Hepatocyte (in vitro differentiated cells): ENCODE measurements around the gene DPPA4. TPM values are rescaled to one million over a fixed set of nuclear protein-coding genes. Genes with fewer than 3 reads are reported as not detected.

Source experiments
- DNase-seq: peaks from one replicate; pipeline ENCODE4 v3.0.0-alpha.2; 2016; ENCODE audit warnings: low spot score
- H2AFZ ChIP-seq: fragments of 200-600 bp; sonication (generic); 2 replicates; pipeline ENCODE4 v1.6.0; 2016; ENCODE audit warnings: antibody characterized with exemption, mild to moderate bottlenecking
- H3K27ac ChIP-seq: fragments of 200-600 bp; sonication (generic); 2 replicates; pipeline ENCODE4 v1.5.1; 2016; ENCODE audit warnings: mild to moderate bottlenecking
- H3K27me3 ChIP-seq: fragments of 200-600 bp; sonication (generic); 2 replicates; pipeline ENCODE4 v1.6.1; 2016
- H3K36me3 ChIP-seq: fragments of 200-600 bp; sonication (generic); replicated peaks from 2 replicates; pipeline ENCODE4 v1.5.1; 2016; ENCODE audit warnings: low read depth; ENCODE audit not compliant: insufficient read depth
- H3K4me1 ChIP-seq: fragments of 200-600 bp; sonication (generic); 2 replicates; pipeline ENCODE4 v1.5.1; 2016; ENCODE audit warnings: mild to moderate bottlenecking, moderate library complexity; ENCODE audit not compliant: insufficient read depth
- H3K4me2 ChIP-seq: fragments of 200-600 bp; sonication (generic); 2 replicates; pipeline ENCODE4 v1.6.0; 2016
- H3K4me3 ChIP-seq: fragments of 200-600 bp; sonication (generic); 2 replicates; pipeline ENCODE4 v1.5.1; 2016; ENCODE audit warnings: mild to moderate bottlenecking
- H3K79me2 ChIP-seq: fragments of 200-600 bp; sonication (generic); 2 replicates; pipeline ENCODE4 v1.6.0; 2017; ENCODE audit warnings: mild to moderate bottlenecking
- H3K9me2 ChIP-seq: fragments of 200-600 bp; sonication (generic); replicated peaks from 2 replicates; pipeline ENCODE4 v1.6.0; 2017; ENCODE audit warnings: mild to moderate bottlenecking; ENCODE audit not compliant: insufficient read depth
- H3K9me3 ChIP-seq: fragments of 200-600 bp; sonication (generic); 2 replicates; pipeline ENCODE4 v1.5.1; 2016; ENCODE audit warnings: low read depth, mild to moderate bottlenecking
- H4K20me1 ChIP-seq: fragments of 200-600 bp; sonication (generic); 2 replicates; pipeline ENCODE4 v1.6.0; 2016; ENCODE audit warnings: mild to moderate bottlenecking; ENCODE audit not compliant: insufficient read depth, poor library complexity, severe bottlenecking
- EZH2 ChIP-seq: fragments of 200-600 bp; sonication (generic); IDR thresholded peaks from 2 replicates; pipeline ENCODE4 v1.6.1; 2016; ENCODE audit warnings: antibody characterized with exemption, mild to moderate bottlenecking, borderline replicate concordance
- EZH2phosphoT487 ChIP-seq: fragments of 200-600 bp; sonication (generic); IDR thresholded peaks from one replicate; pipeline ENCODE4 v1.6.1; 2018; ENCODE audit warnings: antibody characterized with exemption, mild to moderate bottlenecking, low read depth, moderate library complexity; ENCODE audit not compliant: unreplicated experiment, severe bottlenecking
- WGBS: methylation state at CpG from one replicate; pipeline ENCODE4 v1.1.6; 2016; ENCODE audit warnings: low lambda C conversion rate; ENCODE audit errors: missing lambda C conversion rate; 5-methylcytosine and 5-hydroxymethylcytosine counted together
- polyA plus RNA-seq: library from polyadenylated mRNA; unstranded; fragments of >200 nt; fragmentation: Nextera tagmentation; extraction: Ambion mirVana; gene quantifications from 2 replicates; pipeline ENCODE4 v1.2.1, GENCODE V29; 2016
- total RNA-seq: library from RNA; depleted of rRNA; stranded (reverse); fragments of >200 nt; gene quantifications from 2 replicates; pipeline ENCODE4 v1.2.3, GENCODE V29; 2014
- TF ChIP-seq, protein P1 (sequence below): fragments of 200-600 bp; sonication (generic); IDR thresholded peaks from 2 replicates; pipeline ENCODE4 v1.5.1; 2016; ENCODE audit warnings: antibody characterized with exemption, mild to moderate bottlenecking; ENCODE audit not compliant: poor library complexity

The DPPA4 gene
- total and polyA plus RNA-seq, 2 experiments from 2014 or later: 4.3 to 11.4 TPM

DNA sequence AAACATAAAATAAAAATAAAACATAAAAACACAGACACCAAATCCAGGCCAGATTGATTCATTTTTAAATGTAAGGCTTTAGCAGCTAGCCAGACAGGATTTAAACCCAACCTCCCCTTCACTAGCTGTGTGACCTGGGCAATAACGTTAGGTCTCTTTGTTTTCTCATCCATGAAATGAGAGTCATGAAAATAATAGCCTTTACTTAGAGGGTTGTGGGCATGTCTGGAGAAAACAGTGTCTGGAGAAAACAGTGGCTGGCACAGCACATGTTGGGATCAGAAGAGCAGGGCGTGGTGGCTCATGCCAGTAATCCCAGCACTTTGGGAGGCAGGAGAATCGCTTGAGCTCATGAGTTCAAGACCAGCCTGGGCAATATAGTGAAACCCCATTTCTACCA is 1.9 kb upstream of the DPPA4 start:
- Histone ChIP-seq H3K4me2 (no peak overlapping the region), H3K9me2 (no peaks in the 10 kb centered on the region), H3K4me1 (no peaks in the 10 kb centered on the region), H3K79me2 (peaks cover 2% of the 10 kb centered on the region), H3K27ac (no peak overlapping the region), H4K20me1 (no peaks in the 10 kb centered on the region), H3K9me3 (no peaks in the 10 kb centered on the region), H3K27me3 (no peaks in the 10 kb centered on the region), H2AFZ (no peak overlapping the region), H3K36me3 (no peaks in the 10 kb centered on the region), H3K4me3 (no peak overlapping the region)
- TF ChIP-seq EZH2phosphoT487: no peak
- TF ChIP-seq EZH2: no peak
- TF ChIP-seq, protein P1, sequence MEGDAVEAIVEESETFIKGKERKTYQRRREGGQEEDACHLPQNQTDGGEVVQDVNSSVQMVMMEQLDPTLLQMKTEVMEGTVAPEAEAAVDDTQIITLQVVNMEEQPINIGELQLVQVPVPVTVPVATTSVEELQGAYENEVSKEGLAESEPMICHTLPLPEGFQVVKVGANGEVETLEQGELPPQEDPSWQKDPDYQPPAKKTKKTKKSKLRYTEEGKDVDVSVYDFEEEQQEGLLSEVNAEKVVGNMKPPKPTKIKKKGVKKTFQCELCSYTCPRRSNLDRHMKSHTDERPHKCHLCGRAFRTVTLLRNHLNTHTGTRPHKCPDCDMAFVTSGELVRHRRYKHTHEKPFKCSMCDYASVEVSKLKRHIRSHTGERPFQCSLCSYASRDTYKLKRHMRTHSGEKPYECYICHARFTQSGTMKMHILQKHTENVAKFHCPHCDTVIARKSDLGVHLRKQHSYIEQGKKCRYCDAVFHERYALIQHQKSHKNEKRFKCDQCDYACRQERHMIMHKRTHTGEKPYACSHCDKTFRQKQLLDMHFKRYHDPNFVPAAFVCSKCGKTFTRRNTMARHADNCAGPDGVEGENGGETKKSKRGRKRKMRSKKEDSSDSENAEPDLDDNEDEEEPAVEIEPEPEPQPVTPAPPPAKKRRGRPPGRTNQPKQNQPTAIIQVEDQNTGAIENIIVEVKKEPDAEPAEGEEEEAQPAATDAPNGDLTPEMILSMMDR: no peak
- 62% methylated on average over 3 of the region's 3 CpGs for WGBS
- no peak for DNase-seq

DNA sequence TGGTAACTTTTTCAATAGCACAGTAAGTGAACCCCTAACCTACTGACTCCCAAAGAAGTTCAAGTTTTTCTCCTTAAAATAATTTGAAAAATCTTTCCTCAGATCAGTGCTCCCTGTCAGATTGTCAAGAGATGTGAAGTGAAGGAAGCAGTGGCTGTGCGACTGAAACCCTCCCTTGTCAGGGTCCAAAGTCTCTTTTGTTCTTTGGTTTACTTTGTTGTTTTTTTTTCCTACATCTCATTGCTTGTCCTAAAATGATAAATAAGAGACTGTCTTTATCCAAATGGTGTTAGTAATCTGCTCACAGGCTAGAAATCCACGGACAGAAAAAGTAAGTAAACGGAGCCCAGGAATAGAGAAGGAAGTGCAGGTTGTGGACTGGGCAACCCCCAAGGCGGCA is 976 bp upstream of the DPPA4 start:
- no peak overlapping the region for H2AFZ ChIP-seq
- DNase-seq: no peak
- WGBS: 44% methylated on average over 4 of the region's 4 CpGs
- H4K20me1 ChIP-seq: no peaks in the 10 kb centered on the region
- H3K79me2 ChIP-seq: peaks cover 2% of the 10 kb centered on the region
- H3K36me3 ChIP-seq: no peaks in the 10 kb centered on the region
- H3K27ac ChIP-seq: no peak overlapping the region
- no peaks in the 10 kb centered on the region for H3K9me2 ChIP-seq
- TF ChIP-seq, protein P1: no peak
- TF ChIP-seq EZH2phosphoT487 (no peak), EZH2 (no peak)
- no peak overlapping the region for H3K4me3 ChIP-seq
- H3K27me3 ChIP-seq: no peaks in the 10 kb centered on the region
- H3K4me2 ChIP-seq: peak overlapping the region; percentile 38
- no peaks in the 10 kb centered on the region for H3K4me1 ChIP-seq
- H3K9me3 ChIP-seq: no peaks in the 10 kb centered on the region

DNA sequence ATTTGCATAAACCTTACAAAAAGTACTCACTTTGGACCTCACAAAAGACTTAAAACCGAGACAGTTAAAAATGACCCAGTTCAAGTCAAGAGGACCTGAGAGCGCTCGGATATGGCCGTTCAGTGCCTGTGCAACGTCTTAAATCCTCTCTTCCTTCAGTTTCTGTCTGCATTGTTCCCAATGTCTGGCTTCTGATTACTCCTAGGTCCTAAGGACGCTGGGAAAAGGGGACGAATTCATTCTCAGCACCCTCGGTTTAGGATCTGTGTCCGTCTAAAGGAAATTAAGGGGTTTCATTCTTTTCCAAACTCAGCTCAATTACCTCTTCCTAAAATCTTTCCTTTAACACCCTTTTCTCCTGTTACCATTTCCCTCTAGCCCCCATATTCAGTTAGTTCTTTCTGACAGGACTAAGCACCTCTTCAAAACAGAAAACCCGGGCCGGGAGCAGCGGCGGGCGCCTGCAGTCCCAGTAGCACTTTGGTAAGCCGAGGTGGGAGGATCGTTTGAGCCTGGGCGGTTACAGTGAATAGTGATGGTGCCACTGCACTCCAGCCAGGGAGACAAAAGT is 970 bp downstream of the DPPA4 start:
- TF ChIP-seq EZH2phosphoT487: no peak
- TF ChIP-seq, protein P1: no peak
- TF ChIP-seq EZH2: no peak
- Histone ChIP-seq H3K4me3 (peak overlapping the region; percentile 37), H3K9me3 (no peaks in the 10 kb centered on the region), H3K27ac (peak overlapping the region; percentile 38), H3K9me2 (no peaks in the 10 kb centered on the region), H3K4me2 (peak overlapping the region; percentile 77), H3K79me2 (peaks cover 2% of the 10 kb centered on the region), H3K4me1 (no peaks in the 10 kb centered on the region), H2AFZ (peak overlapping the region; percentile 90), H3K27me3 (no peaks in the 10 kb centered on the region), H4K20me1 (no peaks in the 10 kb centered on the region), H3K36me3 (no peaks in the 10 kb centered on the region)
- DNase-seq: peak; percentile 59
- 5% methylated on average over 17 of the region's 17 CpGs for WGBS

DNA sequence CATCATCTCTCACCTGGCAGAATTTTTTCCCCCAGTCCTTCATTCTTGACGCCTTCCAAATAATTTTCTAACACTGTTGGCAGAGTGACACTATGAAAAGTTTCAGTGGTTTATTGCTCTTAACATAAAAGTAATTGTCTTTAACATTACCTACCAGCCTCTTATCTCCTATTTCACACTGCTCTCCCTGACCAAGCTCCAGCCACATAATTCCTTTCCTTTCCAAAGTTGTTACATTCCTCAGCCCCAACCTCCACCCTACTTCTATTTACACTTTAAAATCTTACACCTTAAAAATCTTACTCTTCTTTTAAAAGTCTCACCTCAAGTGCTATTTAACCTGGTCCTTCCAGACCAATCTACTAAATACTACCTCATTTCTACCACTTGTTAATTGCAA is 2.8 kb downstream of the DPPA4 start:
- peaks cover 2% of the 10 kb centered on the region for H3K79me2 ChIP-seq
- H2AFZ ChIP-seq: no peak overlapping the region
- no peak overlapping the region for H3K27ac ChIP-seq
- 50% methylated on average over 1 of the region's 1 CpG for WGBS
- H3K4me2 ChIP-seq: peak overlapping the region; percentile 77
- H3K27me3 ChIP-seq: no peaks in the 10 kb centered on the region
- H3K36me3 ChIP-seq: no peaks in the 10 kb centered on the region
- TF ChIP-seq, protein P1: no peak
- no peaks in the 10 kb centered on the region for H3K9me3 ChIP-seq
- no peak for DNase-seq
- H3K4me1 ChIP-seq: no peaks in the 10 kb centered on the region
- H3K4me3 ChIP-seq: no peak overlapping the region
- no peaks in the 10 kb centered on the region for H3K9me2 ChIP-seq
- H4K20me1 ChIP-seq: no peaks in the 10 kb centered on the region
